Upper lobe of left lung (tissue), 6 donors: Measurements from ENCODE around the gene NUP155. TPM values are rescaled to one million over a fixed set of nuclear protein-coding genes. Genes with fewer than 3 reads are reported as not detected.
A peak's percentile ranks its signal among the peaks of the same experiment; 100 is the strongest.
"Not testable (repeated sequence)": the region's sequence is repeated elsewhere in the genome, so short reads cannot be mapped to it uniquely, and the experiment has no call there.

ENCODE experiments used
- ATAC-seq, 2 donors: fragments of 200-7000 bp; cut with Tn5 transposase; one replicate each; pipeline ENCODE4 v1.9.1; 2022; ENCODE audit warnings: mild to moderate bottlenecking in 2 of 2, moderate library complexity in 2 of 2; ENCODE audit not compliant: low FRiP score in 2 of 2
- DNase-seq, 2 donors: peaks; one replicate each; pipeline ENCODE4 v3.0.0-alpha.2; 2019 to 2020
- H3K27ac ChIP-seq, 4 donors: fragments of 200-600 bp; sonication (generic); one replicate each; pipeline ENCODE4 v1.5.1; 2016 to 2019
- H3K27me3 ChIP-seq, 4 donors: fragments of 200-600 bp; sonication (generic); one replicate each; pipeline ENCODE4 v1.5.1; 2017 to 2019
- H3K36me3 ChIP-seq, 4 donors: fragments of 200-600 bp; sonication (generic); one replicate each; pipeline ENCODE4 v1.5.1; 2016 to 2019
- H3K4me1 ChIP-seq, 4 donors: fragments of 200-600 bp; sonication (generic); one replicate each; pipeline ENCODE4 v1.5.1; 2018 to 2019
- H3K4me3 ChIP-seq, 4 donors: fragments of 200-600 bp; sonication (generic); one replicate each; pipeline ENCODE4 v1.5.1; 2017 to 2019; ENCODE audit warnings: mild to moderate bottlenecking in 2 of 4, moderate library complexity in 1 of 4
- H3K9me3 ChIP-seq, 4 donors: fragments of 200-600 bp; sonication (generic); one replicate each; pipeline ENCODE4 v1.5.1; 2018 to 2019
- EP300 ChIP-seq, 4 donors: sonication (generic); formaldehyde crosslinking; IDR thresholded peaks; one replicate each; pipeline ENCODE4 v1.5.1; 2017; ENCODE audit warnings: antibody characterized with exemption in 4 of 4, control low read depth in 2 of 4
- POLR2A ChIP-seq, 4 donors: fragments of 450-650 bp; IDR thresholded peaks; one replicate each; pipeline ENCODE4 v1.5.1; 2016 to 2017; ENCODE audit warnings: antibody characterized with exemption in 4 of 4, mild to moderate bottlenecking in 2 of 4
- POLR2AphosphoS5 ChIP-seq, 2 donors: sonication (generic); formaldehyde crosslinking; IDR thresholded peaks; one replicate each; pipeline ENCODE4 v1.5.1; 2017; ENCODE audit warnings: antibody characterized with exemption in 2 of 2
- WGBS, 2 donors: methylation state at CpG; one replicate each; pipeline ENCODE4 v1.1.5; 2017 to 2018; 5-methylcytosine and 5-hydroxymethylcytosine counted together
- total RNA-seq, 6 donors: library from RNA; depleted of rRNA in 4 of 6; stranded (reverse); fragments of >200 nt in 4 of 6; gene quantifications; one replicate each; pipeline versions ENCODE4 v1.1.0 to v1.2.1, GENCODE V29; 2016 to 2021
- TF ChIP-seq, protein P1 (sequence below), 6 experiments: fragments of 450-650 bp in 4 of 6; fragments of 200-600 bp in 2 of 6; sonication (generic) in 2 of 6; IDR thresholded peaks; one replicate each; pipeline ENCODE4 v1.5.1; 2016 to 2019; ENCODE audit warnings: antibody characterized with exemption in 6 of 6
- donor health status: DM: no; HTN: no; CAD: no; lungs with moderate emphysema.
- donor health status: DM: no; HTN: yes; CAD: no; lungs with severe emphysema.

Gene NUP155
- total RNA-seq, 6 donors from 2014 or later, result 6.1 to 25.5 (median 17.4) TPM

DNA sequence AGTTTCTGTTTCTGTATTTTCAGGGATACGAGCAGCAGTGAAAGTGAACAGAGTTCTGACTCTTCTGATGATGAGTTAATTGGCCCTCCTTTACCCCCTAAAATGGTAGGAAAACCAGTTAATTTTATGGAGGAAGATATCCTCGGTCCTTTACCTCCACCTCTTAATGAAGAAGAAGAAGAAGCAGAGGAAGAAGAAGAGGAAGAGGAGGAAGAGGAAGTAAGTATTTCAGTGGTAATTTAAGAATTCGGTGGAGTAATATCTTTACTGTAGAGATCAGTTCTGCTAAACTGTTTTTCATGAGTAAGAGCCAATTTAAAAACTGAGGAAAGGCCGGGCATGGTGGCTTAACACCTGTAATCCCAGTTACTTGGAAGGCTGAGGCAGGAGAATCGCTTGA lies 25.4 kb upstream of the NUP155 start:
- Histone ChIP-seq H3K36me3 (peaks cover 11 to 75% (median 36%) of the 10 kb centered on the region in 4 donors), H3K9me3 (no peaks in the 10 kb centered on the region), H3K27me3 (no peaks in the 10 kb centered on the region), H3K4me3 (no peak overlapping the region), H3K27ac (no peak overlapping the region), H3K4me1 (no peaks in the 10 kb centered on the region)
- TF ChIP-seq EP300 (IDR thresholded peaks at IDR 0.05) (no peak), POLR2A (IDR thresholded peaks at IDR 0.05) (no peak)
- DNase-seq (no peak), ATAC-seq (no peak)
- WGBS, 2 donors, result 82 to 88% methylated on average over 5 of the region's 5 CpGs

DNA sequence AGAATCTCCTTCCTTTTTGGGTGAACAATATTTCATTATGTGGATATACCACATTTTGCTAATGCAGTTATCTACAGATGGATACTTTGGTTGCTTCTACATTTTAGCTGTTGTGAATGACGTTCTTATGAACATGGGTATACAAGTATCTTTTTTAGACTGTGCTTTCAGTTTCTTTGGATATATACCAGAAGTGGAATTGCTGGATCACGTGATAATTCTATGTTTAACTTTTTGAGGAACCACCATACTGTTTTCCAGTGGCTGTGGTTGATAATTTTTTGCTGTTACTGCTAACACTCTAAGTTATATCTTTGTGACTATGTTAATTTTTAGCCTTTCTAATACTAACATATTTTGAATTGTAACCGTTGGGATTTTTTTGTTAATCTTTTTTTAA lies 20.7 kb upstream of the NUP155 start:
- DNase-seq (no peak), ATAC-seq (peak in 1 of 2 donors; percentile 29)
- 74 to 76% methylated on average over 3 of the region's 3 CpGs for WGBS, 2 donors
- Histone ChIP-seq H3K27me3 (no peaks in the 10 kb centered on the region), H3K9me3 (no peaks in the 10 kb centered on the region), H3K4me3 (no peak overlapping the region), H3K36me3 (peaks cover 11 to 39% (median 29%) of the 10 kb centered on the region in 4 donors), H3K27ac (no peak overlapping the region), H3K4me1 (no peaks in the 10 kb centered on the region)
- no peak for TF ChIP-seq POLR2AphosphoS5 (IDR thresholded peaks at IDR 0.05)
- TF ChIP-seq, protein P1, sequence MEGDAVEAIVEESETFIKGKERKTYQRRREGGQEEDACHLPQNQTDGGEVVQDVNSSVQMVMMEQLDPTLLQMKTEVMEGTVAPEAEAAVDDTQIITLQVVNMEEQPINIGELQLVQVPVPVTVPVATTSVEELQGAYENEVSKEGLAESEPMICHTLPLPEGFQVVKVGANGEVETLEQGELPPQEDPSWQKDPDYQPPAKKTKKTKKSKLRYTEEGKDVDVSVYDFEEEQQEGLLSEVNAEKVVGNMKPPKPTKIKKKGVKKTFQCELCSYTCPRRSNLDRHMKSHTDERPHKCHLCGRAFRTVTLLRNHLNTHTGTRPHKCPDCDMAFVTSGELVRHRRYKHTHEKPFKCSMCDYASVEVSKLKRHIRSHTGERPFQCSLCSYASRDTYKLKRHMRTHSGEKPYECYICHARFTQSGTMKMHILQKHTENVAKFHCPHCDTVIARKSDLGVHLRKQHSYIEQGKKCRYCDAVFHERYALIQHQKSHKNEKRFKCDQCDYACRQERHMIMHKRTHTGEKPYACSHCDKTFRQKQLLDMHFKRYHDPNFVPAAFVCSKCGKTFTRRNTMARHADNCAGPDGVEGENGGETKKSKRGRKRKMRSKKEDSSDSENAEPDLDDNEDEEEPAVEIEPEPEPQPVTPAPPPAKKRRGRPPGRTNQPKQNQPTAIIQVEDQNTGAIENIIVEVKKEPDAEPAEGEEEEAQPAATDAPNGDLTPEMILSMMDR (IDR thresholded peaks at IDR 0.05), result no peak
- TF ChIP-seq EP300 (IDR thresholded peaks at IDR 0.05), result no peak
- no peak for TF ChIP-seq POLR2A (IDR thresholded peaks at IDR 0.05)

DNA sequence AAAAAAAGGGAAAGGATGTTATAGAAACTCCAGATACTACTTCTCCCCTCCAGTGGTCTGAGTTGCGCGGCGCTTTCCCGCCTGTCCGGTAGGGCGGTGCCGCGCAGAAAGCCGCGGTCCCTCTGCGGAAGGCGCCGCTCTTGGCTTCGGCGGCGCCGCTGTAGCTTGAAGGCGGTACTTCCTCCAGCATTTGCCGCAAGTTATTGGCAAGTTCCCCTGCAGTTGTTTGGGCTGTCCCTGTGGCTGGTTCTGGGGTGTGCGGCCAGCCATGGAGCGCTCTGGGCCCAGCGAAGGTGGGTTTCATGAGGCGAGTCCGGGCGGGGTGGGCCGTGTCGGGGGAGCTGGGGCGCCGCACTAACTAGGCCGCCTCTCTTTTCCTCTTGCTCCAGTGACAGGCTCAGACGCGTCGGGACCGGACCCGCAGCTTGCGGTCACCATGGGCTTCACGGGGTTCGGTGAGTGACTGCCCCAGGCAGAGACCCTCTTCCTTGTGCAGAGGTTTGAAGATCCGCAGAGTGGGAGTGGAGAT lies 8.3 kb upstream of the NUP155 start, which contains the start of gene WDR70:
Gene WDR70 (plus strand): TSS at position 219 of the 529 bp plus-strand sequence. CDS start 50 bp downstream, at position 269.
- not testable (repeated sequence) for H3K9me3 ChIP-seq, H3K27me3 ChIP-seq
- peak within 1 kb of the TSS in 3 of 4 donors; percentile 73 to 81 (median 80) for H3K27ac ChIP-seq
- H3K36me3 ChIP-seq, result peaks cover 11 to 32% (median 21%) of the 10 kb centered on the region in 4 donors
- peak within 1 kb of the TSS; percentile 66 to 95 (median 91) for H3K4me3 ChIP-seq
- 0 to 1% methylated on average over 27 to 31 of the region's 39 CpGs for WGBS, 2 donors
- ATAC-seq (peak; percentile 98 to 100), DNase-seq (peak; percentile 87 to 95)
- peaks cover 7 to 17% (median 8%) of the 10 kb centered on the region in 4 donors for H3K4me1 ChIP-seq
- peak in 2 of 4 donors; percentile 39 to 62 for TF ChIP-seq POLR2A (IDR thresholded peaks at IDR 0.05)
- TF ChIP-seq, protein P1 (IDR thresholded peaks at IDR 0.05), result peak in 5 of 6 experiments; percentile 49 to 86 (median 56)
- peak; percentile 54 to 90 for TF ChIP-seq POLR2AphosphoS5 (IDR thresholded peaks at IDR 0.05)

DNA sequence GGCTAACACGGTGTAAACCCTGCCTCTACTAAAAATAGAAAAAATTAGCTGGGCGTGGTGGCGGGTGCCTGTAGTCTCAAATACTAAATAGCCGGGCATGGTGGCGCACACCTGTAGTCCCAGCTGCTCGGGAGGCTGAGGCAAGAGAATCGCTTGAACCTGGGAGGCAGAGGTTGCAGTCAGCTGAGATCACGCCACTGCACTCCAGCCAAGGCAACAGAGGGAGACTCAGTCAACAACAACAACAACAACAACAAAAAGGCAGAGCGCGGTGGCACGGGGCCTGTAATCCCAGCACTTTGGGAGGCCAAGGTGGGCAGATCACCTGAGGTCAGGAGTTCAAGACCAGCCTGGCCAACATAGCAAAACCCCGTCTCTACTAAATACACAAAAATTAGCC lies 7.2 kb upstream of the NUP155 start:
- peaks cover 7 to 17% (median 8%) of the 10 kb centered on the region in 4 donors for H3K4me1 ChIP-seq
- not testable (repeated sequence) for H3K27me3 ChIP-seq, H3K9me3 ChIP-seq, H3K4me3 ChIP-seq, ATAC-seq, DNase-seq, H3K27ac ChIP-seq
- WGBS, 2 donors, result 91 to 97% methylated on average over 11 to 12 of the region's 12 CpGs
- H3K36me3 ChIP-seq, result peaks cover 5 to 21% (median 16%) of the 10 kb centered on the region in 4 donors

DNA sequence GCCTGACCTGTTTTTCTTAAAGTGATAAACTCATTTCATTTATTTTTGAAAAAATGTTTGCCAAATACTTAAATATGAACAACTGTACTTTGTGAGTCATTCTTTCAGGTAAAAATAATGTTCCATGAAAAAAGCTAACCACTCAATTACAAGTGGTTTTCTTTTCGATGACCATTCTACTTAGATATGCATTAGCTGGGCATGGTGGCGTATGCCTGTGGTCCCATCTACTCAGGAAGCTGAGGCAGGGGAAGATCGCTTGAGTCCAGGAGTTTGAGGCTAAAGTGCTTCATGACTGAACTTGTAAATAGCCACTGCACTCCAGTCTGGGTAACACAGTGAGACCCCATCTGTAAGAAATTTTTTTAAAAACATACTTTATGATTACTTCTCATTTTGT lies 4.2 kb upstream of the NUP155 start:
- no peaks in the 10 kb centered on the region for H3K36me3 ChIP-seq
- no peak overlapping the region for H3K4me3 ChIP-seq
- TF ChIP-seq POLR2A (IDR thresholded peaks at IDR 0.05) (no peak), EP300 (IDR thresholded peaks at IDR 0.05) (no peak), POLR2AphosphoS5 (IDR thresholded peaks at IDR 0.05) (no peak)
- TF ChIP-seq, protein P1 (IDR thresholded peaks at IDR 0.05), result no peak
- H3K4me1 ChIP-seq, result peaks cover 9 to 20% (median 10%) of the 10 kb centered on the region in 4 donors
- H3K27me3 ChIP-seq, result no peaks in the 10 kb centered on the region
- WGBS, 2 donors, result 71 to 73% methylated on average over 3 of the region's 3 CpGs
- no peak overlapping the region for H3K27ac ChIP-seq
- no peaks in the 10 kb centered on the region for H3K9me3 ChIP-seq
- ATAC-seq (no peak), DNase-seq (no peak)

DNA sequence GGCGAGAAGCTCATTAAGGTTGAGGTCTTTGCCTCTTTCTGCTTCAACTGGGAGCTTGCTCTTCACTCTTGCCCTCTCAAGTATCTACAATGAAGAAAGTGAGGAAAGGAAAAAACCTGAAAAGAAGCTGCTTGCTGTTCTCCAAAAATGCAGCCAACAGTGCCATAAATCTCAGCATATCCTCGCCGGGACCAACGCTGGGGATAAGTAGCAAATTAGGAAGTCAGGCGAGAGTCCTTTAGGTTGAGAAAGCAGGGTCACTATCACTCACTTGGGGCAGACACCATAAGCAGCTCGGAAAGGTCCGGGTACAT lies 399 bp downstream of the NUP155 start:
- Histone ChIP-seq H3K27ac (peak overlapping the region; percentile 83 to 90 (median 86)), H3K4me3 (peak overlapping the region; percentile 90 to 97 (median 94)), H3K9me3 (no peaks in the 10 kb centered on the region), H3K36me3 (no peaks in the 10 kb centered on the region), H3K4me1 (peaks cover 22 to 41% (median 25%) of the 10 kb centered on the region in 4 donors), H3K27me3 (no peaks in the 10 kb centered on the region)
- 1% methylated on average over 7 of the region's 7 CpGs for WGBS, 2 donors
- no peak for DNase-seq
- TF ChIP-seq POLR2AphosphoS5 (IDR thresholded peaks at IDR 0.05) (no peak), EP300 (IDR thresholded peaks at IDR 0.05) (no peak)
- peak in 1 of 2 donors; percentile 67 for ATAC-seq
